Measurements from ENCODE around the gene KIAA1549.
"Not testable (repeated sequence)": the region's sequence is repeated elsewhere in the genome, so short reads cannot be mapped to it uniquely, and the experiment has no call there.

Gene KIAA1549

GRCh38 chr7:138981332-138982203 is at the start of gene KIAA1549:
KIAA1549 (minus strand) TSS chr7:138981389; CDS start chr7:138981269, 120 bp downstream.
- peak; percentile 79 for DNase-seq

GRCh38 chr7:139029353-139029752 is 48.2 kb upstream of the KIAA1549 start:
- no peak for DNase-seq

- DNase-seq = no peak
Observed at GRCh38 chr7:139026551-139026950, 45.4 kb upstream of the KIAA1549 start.

GRCh38 chr7:139025861-139026260 is 44.7 kb upstream of the KIAA1549 start:
- not testable (repeated sequence) for DNase-seq

- DNase-seq = no peak
Observed at GRCh38 chr7:139023076-139023475, 41.9 kb upstream of the KIAA1549 start.

GRCh38 chr7:139022286-139022685 is 41.1 kb upstream of the KIAA1549 start:
- no peak for DNase-seq

- DNase-seq = no peak
Observed at GRCh38 chr7:139018910-139019309, 37.7 kb upstream of the KIAA1549 start.

- DNase-seq = peak; percentile 74
Observed at GRCh38 chr7:139016931-139017511, 35.8 kb upstream of the KIAA1549 start.

- no peak for DNase-seq
Observed at GRCh38 chr7:139011373-139011772, 30.2 kb upstream of the KIAA1549 start.

- DNase-seq = no peak
Observed at GRCh38 chr7:139004321-139005090, 23.3 kb upstream of the KIAA1549 start.

GRCh38 chr7:138999414-138999813 is 18.2 kb upstream of the KIAA1549 start:
- DNase-seq = no peak

- no peak for DNase-seq
Observed at GRCh38 chr7:138992052-138992531, 10.9 kb upstream of the KIAA1549 start.

GRCh38 chr7:138987686-138988085 is 6.5 kb upstream of the KIAA1549 start:
- DNase-seq = no peak

GRCh38 chr7:138982204-138982623 is 1.0 kb upstream of the KIAA1549 start:
- DNase-seq = peak; percentile 59

GRCh38 chr7:138980563-138981291 is 462 bp downstream of the KIAA1549 start:
- DNase-seq = peak; percentile 66

- no peak for DNase-seq
Observed at GRCh38 chr7:138979988-138980562, 1.1 kb downstream of the KIAA1549 start.

GRCh38 chr7:138979226-138979979 is 1.8 kb downstream of the KIAA1549 start:
- no peak for DNase-seq

GRCh38 chr7:138978541-138979184 is 2.5 kb downstream of the KIAA1549 start:
- no peak for DNase-seq

GRCh38 chr7:138976161-138976560 is 5.0 kb downstream of the KIAA1549 start:
- not testable (repeated sequence) for DNase-seq

- DNase-seq = no peak
Observed at GRCh38 chr7:138975343-138976104, 5.7 kb downstream of the KIAA1549 start.
